Upper lobe of left lung (tissue), 6 donors: ENCODE data around the gene EIPR1. TPM values are rescaled to one million over a fixed set of nuclear protein-coding genes. Genes with fewer than 3 reads are reported as not detected.

Experiments used
- ATAC-seq, 2 donors: fragments of 200-7000 bp; cut with Tn5 transposase; one replicate each; pipeline ENCODE4 v1.9.1; 2022; ENCODE audit warnings: mild to moderate bottlenecking in 2 of 2, moderate library complexity in 2 of 2; ENCODE audit not compliant: low FRiP score in 2 of 2
- DNase-seq, 2 donors: peaks; one replicate each; pipeline ENCODE4 v3.0.0-alpha.2; 2019 to 2020
- H3K27ac ChIP-seq, 4 donors: fragments of 200-600 bp; sonication (generic); one replicate each; pipeline ENCODE4 v1.5.1; 2016 to 2019
- H3K27me3 ChIP-seq, 4 donors: fragments of 200-600 bp; sonication (generic); one replicate each; pipeline ENCODE4 v1.5.1; 2017 to 2019
- H3K36me3 ChIP-seq, 4 donors: fragments of 200-600 bp; sonication (generic); one replicate each; pipeline ENCODE4 v1.5.1; 2016 to 2019
- H3K4me1 ChIP-seq, 4 donors: fragments of 200-600 bp; sonication (generic); one replicate each; pipeline ENCODE4 v1.5.1; 2018 to 2019
- H3K4me3 ChIP-seq, 4 donors: fragments of 200-600 bp; sonication (generic); one replicate each; pipeline ENCODE4 v1.5.1; 2017 to 2019; ENCODE audit warnings: mild to moderate bottlenecking in 2 of 4, moderate library complexity in 1 of 4
- H3K9me3 ChIP-seq, 4 donors: fragments of 200-600 bp; sonication (generic); one replicate each; pipeline ENCODE4 v1.5.1; 2018 to 2019
- CTCF ChIP-seq, 6 experiments: fragments of 450-650 bp in 4 of 6; fragments of 200-600 bp in 2 of 6; sonication (generic) in 2 of 6; IDR thresholded peaks; one replicate each; pipeline ENCODE4 v1.5.1; 2016 to 2019; ENCODE audit warnings: antibody characterized with exemption in 6 of 6
- EP300 ChIP-seq, 4 donors: sonication (generic); formaldehyde crosslinking; IDR thresholded peaks; one replicate each; pipeline ENCODE4 v1.5.1; 2017; ENCODE audit warnings: antibody characterized with exemption in 4 of 4, control low read depth in 2 of 4
- POLR2A ChIP-seq, 4 donors: fragments of 450-650 bp; IDR thresholded peaks; one replicate each; pipeline ENCODE4 v1.5.1; 2016 to 2017; ENCODE audit warnings: antibody characterized with exemption in 4 of 4, mild to moderate bottlenecking in 2 of 4
- POLR2AphosphoS5 ChIP-seq, 2 donors: sonication (generic); formaldehyde crosslinking; IDR thresholded peaks; one replicate each; pipeline ENCODE4 v1.5.1; 2017; ENCODE audit warnings: antibody characterized with exemption in 2 of 2
- WGBS, 2 donors: methylation state at CpG; one replicate each; pipeline ENCODE4 v1.1.5; 2017 to 2018; 5-methylcytosine and 5-hydroxymethylcytosine counted together
- total RNA-seq, 6 donors: library from RNA; depleted of rRNA in 4 of 6; stranded (reverse); fragments of >200 nt in 4 of 6; gene quantifications; one replicate each; pipeline versions ENCODE4 v1.1.0 to v1.2.1, GENCODE V29; 2016 to 2021
- donor health status: DM: no; HTN: no; CAD: no; lungs with moderate emphysema.
- donor health status: DM: no; HTN: yes; CAD: no; lungs with severe emphysema.

The EIPR1 gene
- total RNA-seq, 6 donors from 2014 or later: 17.6 to 39.8 (median 23.6) TPM

GRCh38 chr2:3212984-3213383, 164.6 kb downstream of the EIPR1 start:
- H3K4me1 ChIP-seq: no peaks in the 10 kb centered on the region
- 95 to 97% methylated on average over 6 of the region's 6 CpGs for WGBS, 2 donors
- no peak for TF ChIP-seq EP300 (IDR thresholded peaks at IDR 0.05)
- TF ChIP-seq CTCF (IDR thresholded peaks at IDR 0.05): no peak
- TF ChIP-seq POLR2A (IDR thresholded peaks at IDR 0.05): no peak
- no peak for TF ChIP-seq POLR2AphosphoS5 (IDR thresholded peaks at IDR 0.05)

GRCh38 chr2:3212061-3212362, 165.6 kb downstream of the EIPR1 start:
- Histone ChIP-seq H3K4me1 (no peaks in the 10 kb centered on the region), H3K9me3 (no peaks in the 10 kb centered on the region), H3K27ac (no peak overlapping the region), H3K27me3 (no peaks in the 10 kb centered on the region), H3K4me3 (no peak overlapping the region), H3K36me3 (peaks cover 0 to 3% (median 0%) of the 10 kb centered on the region in 4 donors)
- ATAC-seq: no peak
- no peak for TF ChIP-seq POLR2AphosphoS5 (IDR thresholded peaks at IDR 0.05)
- TF ChIP-seq POLR2A (IDR thresholded peaks at IDR 0.05): no peak
- TF ChIP-seq EP300 (IDR thresholded peaks at IDR 0.05): no peak
- TF ChIP-seq CTCF (IDR thresholded peaks at IDR 0.05): no peak
- no peak for DNase-seq
- 98 to 99% methylated on average over 4 to 5 of the region's 5 CpGs for WGBS, 2 donors

More at GRCh38 chr2:3212984-3213383, 164.6 kb downstream of the EIPR1 start:
- H3K4me3 ChIP-seq: no peak overlapping the region
- no peaks in the 10 kb centered on the region for H3K9me3 ChIP-seq
- peaks cover 0 to 3% (median 0%) of the 10 kb centered on the region in 4 donors for H3K36me3 ChIP-seq
- no peak for DNase-seq
- no peak for ATAC-seq
- H3K27me3 ChIP-seq: no peaks in the 10 kb centered on the region
- no peak overlapping the region for H3K27ac ChIP-seq

- TF ChIP-seq EP300 (IDR thresholded peaks at IDR 0.05) (no peak), CTCF (IDR thresholded peaks at IDR 0.05) (no peak), POLR2A (IDR thresholded peaks at IDR 0.05) (no peak), POLR2AphosphoS5 (IDR thresholded peaks at IDR 0.05) (no peak)
Measured at GRCh38 chr2:3211256-3212060, 166.2 kb downstream of the EIPR1 start.

GRCh38 chr2:3210257-3210656, 167.4 kb downstream of the EIPR1 start:
- Histone ChIP-seq H3K9me3 (no peaks in the 10 kb centered on the region), H3K4me3 (no peak overlapping the region), H3K27ac (no peak overlapping the region), H3K4me1 (no peaks in the 10 kb centered on the region), H3K27me3 (no peaks in the 10 kb centered on the region), H3K36me3 (peaks cover 0 to 3% (median 0%) of the 10 kb centered on the region in 4 donors)
- DNase-seq (no peak), ATAC-seq (no peak)
- TF ChIP-seq POLR2AphosphoS5 (IDR thresholded peaks at IDR 0.05): no peak
- TF ChIP-seq CTCF (IDR thresholded peaks at IDR 0.05): no peak
- TF ChIP-seq EP300 (IDR thresholded peaks at IDR 0.05): no peak
- TF ChIP-seq POLR2A (IDR thresholded peaks at IDR 0.05): no peak
- 87 to 88% methylated on average over 11 of the region's 11 CpGs for WGBS, 2 donors

More at GRCh38 chr2:3211256-3212060, 166.2 kb downstream of the EIPR1 start:
- no peaks in the 10 kb centered on the region for H3K27me3 ChIP-seq
- H3K36me3 ChIP-seq: peaks cover 0 to 3% (median 0%) of the 10 kb centered on the region in 4 donors
- WGBS, 2 donors: 90 to 91% methylated on average over 23 to 26 of the region's 26 CpGs
- no peak for ATAC-seq
- DNase-seq: no peak
- H3K4me1 ChIP-seq: no peaks in the 10 kb centered on the region
- no peak overlapping the region for H3K4me3 ChIP-seq
- no peak overlapping the region for H3K27ac ChIP-seq
- H3K9me3 ChIP-seq: no peaks in the 10 kb centered on the region

GRCh38 chr2:3209258-3209657, 168.4 kb downstream of the EIPR1 start:
- peaks cover 0 to 3% (median 0%) of the 10 kb centered on the region in 4 donors for H3K36me3 ChIP-seq
- H3K27me3 ChIP-seq: no peaks in the 10 kb centered on the region
- ATAC-seq (no peak), DNase-seq (no peak)
- no peak overlapping the region for H3K27ac ChIP-seq
- no peak for TF ChIP-seq POLR2AphosphoS5 (IDR thresholded peaks at IDR 0.05)
- TF ChIP-seq CTCF (IDR thresholded peaks at IDR 0.05): no peak
- TF ChIP-seq POLR2A (IDR thresholded peaks at IDR 0.05): no peak
- no peak for TF ChIP-seq EP300 (IDR thresholded peaks at IDR 0.05)
- no peaks in the 10 kb centered on the region for H3K9me3 ChIP-seq
- H3K4me3 ChIP-seq: no peak overlapping the region
- no peaks in the 10 kb centered on the region for H3K4me1 ChIP-seq
- WGBS, 2 donors: 94 to 97% methylated on average over 12 of the region's 12 CpGs
